GM18868 (cell line): ENCODE results near the gene TNFSF18.
"Not testable (repeated sequence)": the region's sequence is repeated elsewhere in the genome, so short reads cannot be mapped to it uniquely, and the experiment has no call there.

ENCODE experiments used
- ATAC-seq: cut with Tn5 transposase; IDR thresholded peaks from one replicate; pipeline ENCODE4 v1.9.1; 2021; ENCODE audit warnings: mild to moderate bottlenecking, moderate library complexity; ENCODE audit not compliant: unreplicated experiment

Gene TNFSF18

DNA sequence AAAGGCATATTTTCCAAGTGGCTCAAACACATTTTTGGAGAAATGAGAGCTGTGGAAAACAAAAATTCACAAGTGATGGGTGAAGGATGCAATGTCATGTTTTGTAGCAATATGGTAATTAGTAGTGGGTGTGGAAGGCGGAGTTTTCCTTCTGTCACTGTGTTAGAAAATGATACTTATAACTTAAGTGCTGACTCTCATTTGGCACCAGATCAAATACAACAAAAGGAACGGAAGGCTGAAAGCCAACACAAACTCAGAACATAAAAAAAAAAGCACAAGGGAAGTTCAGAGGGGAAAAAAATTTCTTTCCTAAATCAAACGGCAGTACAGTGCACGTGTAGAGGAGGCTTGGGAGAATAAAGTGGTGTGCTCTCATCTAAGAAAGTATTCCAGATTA is at the start of gene TNFSF18:
TNFSF18 (minus strand) TSS at position 77 of the 400 bp plus-strand sequence; CDS start at position 32, 45 bp downstream.
- ATAC-seq = no peak

- ATAC-seq = no peak
These were observed 48.4 kb upstream of the TNFSF18 start for GRCh38 chr1:173099166-173099565.

DNA sequence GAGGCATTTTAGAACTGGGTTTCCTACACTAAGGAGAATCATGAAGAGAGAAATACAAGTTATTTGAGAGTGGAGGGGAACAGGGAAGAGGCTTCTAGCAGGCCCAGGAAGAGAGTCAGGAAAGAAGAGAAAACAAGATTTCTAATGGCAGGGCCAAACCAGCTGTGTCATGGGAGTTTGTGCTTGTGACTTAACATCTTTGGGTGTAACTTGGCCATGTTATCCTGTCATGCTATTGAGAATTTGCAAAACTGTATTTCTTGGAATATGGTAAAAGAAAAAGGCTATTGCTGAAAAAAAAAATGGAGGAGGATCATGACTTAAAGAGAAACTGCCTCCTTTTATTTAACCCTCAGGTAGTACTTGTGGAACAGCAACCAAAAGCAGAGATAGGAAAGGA is 47.4 kb upstream of the TNFSF18 start:
- ATAC-seq = no peak

DNA sequence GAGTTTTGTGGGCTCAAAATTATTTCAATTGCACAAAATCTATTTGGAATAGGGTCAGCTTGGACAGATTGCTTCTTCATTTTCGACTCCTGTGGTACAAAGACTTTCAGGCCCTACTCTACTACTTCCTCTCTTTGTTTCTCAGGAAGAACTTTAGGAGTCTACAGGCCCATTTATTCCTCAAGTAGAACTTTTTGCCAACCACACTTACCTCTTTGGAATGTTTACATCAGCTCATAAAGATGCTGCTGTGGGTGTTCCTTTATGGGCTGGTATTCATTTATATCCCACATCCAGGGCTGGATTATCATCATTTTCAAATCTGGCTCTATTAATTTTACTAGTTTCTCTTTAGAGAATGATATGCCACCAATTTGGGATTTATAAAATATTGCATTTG is 46.3 kb upstream of the TNFSF18 start:
- no peak for ATAC-seq

- no peak for ATAC-seq
These were observed 44.9 kb upstream of the TNFSF18 start for GRCh38 chr1:173095632-173096031.

GRCh38 chr1:173094541-173094940 is 43.8 kb upstream of the TNFSF18 start:
- no peak for ATAC-seq

GRCh38 chr1:173093691-173094445 is 43.1 kb upstream of the TNFSF18 start:
- no peak for ATAC-seq

DNA sequence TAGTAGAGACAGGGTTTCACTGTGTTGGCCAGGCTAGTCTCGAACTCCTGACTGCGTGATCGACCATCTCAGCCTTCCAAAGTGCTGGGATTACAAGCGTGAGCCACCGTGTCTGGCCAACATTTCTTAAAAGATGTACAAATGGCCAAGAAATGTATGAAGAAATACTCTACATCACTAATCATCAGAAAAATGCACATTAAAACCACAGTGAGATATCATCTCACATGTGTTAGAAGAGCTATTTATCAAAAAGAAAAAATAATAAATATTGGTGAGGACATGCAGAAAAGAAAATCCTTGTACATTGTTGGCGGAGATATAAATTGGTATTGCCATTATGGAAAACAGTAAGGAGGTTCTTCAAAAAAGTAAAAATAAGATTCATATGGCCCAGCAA is 33.6 kb upstream of the TNFSF18 start:
- ATAC-seq = no peak

DNA sequence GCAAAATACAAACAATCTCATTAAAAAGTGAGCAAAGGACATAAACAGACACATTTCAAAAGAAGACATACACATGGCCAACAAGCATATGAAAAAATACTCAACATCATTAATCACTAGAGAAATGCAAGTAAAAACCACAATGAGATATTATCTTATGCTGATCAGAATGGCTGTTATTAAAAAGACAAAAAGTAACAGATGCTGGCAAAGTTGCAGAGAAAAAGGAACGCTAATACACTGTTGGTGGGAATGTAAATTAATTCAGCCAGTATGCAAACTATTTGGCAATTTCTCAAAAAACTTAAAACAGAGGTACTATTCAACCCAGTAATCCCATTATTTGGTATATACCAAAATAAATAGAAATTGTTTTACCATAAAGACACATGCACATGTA is 32.2 kb upstream of the TNFSF18 start:
- ATAC-seq = no peak

DNA sequence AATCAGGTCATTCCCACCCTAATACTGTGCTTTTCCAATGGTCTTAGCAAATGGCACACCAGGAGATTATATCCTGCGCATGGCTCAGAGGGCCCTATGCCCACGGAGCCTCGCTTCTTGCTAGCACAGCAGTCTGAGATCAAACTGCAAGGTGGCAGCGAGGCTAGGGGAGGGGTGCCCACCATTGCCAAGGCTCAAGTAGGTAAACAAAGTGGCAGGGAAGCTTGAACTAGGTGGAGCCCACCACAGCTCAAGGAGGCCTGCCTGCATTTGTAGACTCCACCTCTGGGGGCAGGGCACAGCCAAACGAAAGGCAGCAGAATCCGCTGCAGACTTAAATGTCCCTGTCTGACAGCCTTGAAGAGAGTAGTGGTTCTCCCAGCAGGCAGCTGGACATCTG is 23.5 kb upstream of the TNFSF18 start:
- not testable (repeated sequence) for ATAC-seq

DNA sequence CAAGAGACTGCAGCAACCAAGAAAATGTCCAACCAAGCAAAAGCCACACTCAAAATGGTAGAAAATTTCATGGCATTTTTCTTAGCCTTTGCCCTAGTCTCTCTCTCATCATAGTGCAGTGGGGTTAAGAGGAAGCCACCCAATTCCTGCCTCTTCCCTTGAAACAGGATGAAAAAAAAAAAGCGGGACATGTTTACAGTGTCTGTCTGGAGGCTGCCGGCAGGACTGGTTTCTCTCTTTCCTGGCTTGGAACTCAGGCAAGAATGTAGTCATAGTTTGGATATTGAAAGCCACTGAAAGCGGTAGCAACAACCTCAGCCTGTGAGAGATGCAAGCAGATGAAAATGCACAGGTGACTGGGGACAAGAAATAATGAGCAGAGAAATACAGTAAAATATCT is 13.3 kb upstream of the TNFSF18 start:
- no peak for ATAC-seq

DNA sequence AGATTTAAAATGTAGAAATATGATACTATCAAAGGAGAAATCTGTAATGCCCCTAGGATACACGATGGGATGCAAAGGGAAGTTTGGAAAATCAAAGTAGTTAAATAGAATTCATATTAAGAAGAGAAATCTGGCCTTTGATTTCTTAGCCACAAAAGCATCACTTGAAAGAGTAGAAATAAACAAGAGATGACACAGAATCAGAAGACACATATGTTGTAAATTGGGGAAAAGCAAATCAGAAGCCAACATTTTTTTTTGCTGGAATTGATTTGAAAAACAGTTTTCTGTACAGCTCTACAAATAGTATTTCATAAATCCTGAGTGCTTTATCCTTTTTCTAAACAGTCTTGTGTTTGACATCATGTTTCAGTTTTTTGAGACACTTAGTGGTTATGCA is 12.4 kb upstream of the TNFSF18 start:
- no peak for ATAC-seq

DNA sequence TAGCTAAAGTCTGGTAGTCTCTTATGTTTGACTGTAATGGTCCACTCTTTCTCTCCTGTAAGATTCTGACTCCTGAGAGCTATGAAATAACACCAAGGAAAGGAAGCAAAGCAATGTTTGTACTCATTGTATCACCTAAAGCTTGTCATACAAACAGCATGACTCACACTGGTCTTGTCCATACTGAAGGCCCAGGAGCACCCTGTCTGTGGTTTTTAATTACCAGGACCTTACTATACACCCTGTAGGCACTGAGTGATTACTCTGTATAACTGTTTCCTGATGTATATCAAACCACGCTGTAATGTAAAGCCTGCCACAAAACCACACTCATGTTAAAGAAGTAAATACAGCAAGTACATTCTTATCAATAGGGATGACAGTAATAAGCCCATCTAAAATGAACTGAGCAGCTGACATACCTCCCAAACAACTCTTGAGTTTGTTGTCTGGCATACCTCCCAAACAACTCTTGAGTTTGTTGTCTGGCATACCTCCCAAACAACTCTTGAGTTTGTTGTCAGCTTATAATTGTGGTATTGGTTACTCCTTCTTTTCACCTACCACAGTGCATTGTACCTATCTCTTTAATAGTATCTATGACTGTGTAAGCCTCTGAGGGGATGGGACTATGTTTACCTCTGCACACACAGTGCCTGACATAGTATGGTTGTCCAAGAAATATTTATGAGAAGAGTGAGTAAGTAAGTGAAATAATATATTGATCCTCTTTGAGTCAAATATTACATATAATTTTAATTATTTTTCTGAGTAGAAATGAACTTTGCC is 11.6 kb upstream of the TNFSF18 start:
- no peak for ATAC-seq

DNA sequence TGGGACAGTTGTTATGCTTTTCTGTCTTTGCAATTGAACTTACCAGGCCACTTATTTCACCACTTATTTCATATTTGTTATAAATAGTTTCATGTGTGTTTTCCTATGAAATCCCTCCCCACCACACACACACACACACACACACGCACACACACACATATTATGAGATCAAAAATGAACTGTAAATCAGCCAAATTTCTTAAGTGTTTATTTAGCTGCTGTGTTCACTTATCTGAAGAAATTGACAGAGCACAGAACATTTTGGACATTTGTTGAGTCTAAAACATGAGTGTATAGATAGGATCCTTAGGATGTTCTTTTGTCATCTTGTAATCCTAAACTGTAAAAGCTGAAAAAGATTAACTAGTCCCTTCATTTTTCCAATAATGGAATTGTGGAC is 7.8 kb upstream of the TNFSF18 start:
- no peak for ATAC-seq

DNA sequence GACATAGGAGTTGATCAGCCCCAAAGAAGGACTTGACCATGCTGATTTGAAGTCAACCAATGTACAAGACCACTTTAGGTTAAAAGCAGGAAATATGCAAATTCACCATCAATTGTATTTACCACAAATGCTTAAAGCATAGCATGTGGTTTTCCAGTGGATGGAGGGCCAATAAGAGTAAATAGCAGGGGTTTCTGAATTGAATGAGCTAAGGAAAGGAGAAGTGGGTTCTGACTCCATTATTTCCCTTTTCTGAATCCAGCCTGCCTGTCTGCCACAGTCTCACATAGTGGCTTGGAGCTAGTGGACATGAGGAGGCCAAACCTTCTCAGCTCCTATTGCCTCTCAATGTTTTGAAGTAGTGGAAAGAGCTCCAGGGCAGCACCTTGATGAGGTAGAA is 7.2 kb upstream of the TNFSF18 start:
- no peak for ATAC-seq

DNA sequence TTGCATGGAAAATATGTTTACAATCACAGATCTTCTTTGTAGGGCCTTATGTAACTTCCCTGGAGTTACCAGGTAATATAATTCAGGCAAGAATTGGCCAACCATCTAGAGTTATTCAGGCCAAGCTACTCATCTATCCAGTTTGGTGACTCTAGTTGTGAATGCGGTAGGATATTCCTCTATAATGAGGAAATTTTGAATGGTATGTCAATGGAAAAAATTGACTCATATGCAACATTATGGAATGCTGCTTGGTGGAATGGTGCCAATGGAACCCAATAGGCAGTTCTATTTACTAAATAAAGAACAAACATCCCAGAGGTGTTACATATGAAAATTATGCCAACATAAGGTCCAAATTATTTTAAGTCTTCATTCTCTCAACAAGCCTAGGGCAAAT is 5.6 kb upstream of the TNFSF18 start:
- no peak for ATAC-seq

GRCh38 chr1:173052681-173053196 is 2.0 kb upstream of the TNFSF18 start:
- no peak for ATAC-seq

DNA sequence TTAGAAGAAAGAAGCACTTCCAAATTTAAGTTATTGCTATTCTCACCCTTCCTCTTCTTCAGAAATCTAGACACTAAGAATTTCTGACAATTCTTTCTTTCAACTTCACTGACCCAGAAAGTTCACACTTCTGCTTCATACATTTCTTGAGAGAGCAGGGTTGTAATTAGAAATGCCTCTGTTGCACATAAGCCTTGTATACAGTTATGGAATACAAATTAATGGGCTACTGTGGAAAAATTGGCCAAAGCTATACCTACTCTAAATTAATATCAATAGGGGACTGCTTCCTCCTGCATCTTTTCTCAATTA is 1.5 kb downstream of the TNFSF18 start:
- ATAC-seq = no peak

DNA sequence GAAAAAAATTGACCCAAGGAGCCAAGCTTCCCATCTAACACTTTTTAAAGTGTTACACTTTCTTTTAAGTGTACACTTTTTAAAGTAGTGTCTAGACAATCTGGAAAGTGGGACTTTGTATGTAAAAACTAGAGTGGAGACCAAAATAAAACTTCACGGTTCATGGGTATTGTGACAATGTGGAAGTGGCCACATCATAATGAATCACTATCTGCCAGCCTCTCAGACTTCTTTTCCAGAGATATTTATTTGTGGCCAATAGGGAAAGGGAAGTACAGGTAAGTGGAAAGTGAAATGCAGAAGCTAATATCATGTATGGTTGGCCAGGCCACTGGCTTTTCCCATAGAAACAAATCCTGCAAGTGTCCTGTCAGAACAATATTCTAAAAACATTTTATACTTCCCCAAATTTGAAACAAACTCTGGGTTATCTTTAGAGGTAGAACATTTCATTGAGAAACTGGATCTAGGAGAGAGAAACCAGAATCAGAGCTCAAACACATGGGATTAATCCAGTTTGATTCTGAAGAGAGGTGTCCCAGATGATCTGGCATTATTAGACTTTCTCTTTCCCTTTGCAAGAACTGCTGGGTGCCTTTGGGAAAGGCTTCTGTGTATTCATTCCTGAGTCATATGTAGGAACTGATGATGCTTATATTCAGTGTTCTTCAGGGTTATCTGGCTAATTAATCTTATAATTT is 2.0 kb downstream of the TNFSF18 start:
- ATAC-seq = no peak

- no peak for ATAC-seq
These were observed 6.1 kb downstream of the TNFSF18 start for GRCh38 chr1:173044656-173045055.

DNA sequence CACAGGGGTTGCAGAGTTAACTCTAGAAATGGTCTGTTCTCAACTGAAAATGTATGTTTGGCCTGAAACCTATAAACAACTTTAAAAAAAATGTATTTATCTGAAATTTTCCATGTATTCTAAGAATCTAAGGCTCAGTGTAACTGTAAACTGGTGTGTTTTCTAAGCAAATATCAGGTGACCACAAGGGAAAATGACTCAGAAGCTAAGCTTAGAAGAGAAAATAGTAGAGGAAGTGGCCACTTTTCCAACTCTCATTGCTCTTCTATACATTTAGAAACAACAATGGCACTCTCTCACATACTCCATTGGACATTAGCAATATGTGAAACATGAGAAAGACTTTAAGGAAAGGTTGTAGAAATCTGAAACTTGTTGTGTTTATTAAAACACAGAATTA is 7.5 kb downstream of the TNFSF18 start:
- no peak for ATAC-seq

GRCh38 chr1:173042806-173043205 is 7.9 kb downstream of the TNFSF18 start:
- no peak for ATAC-seq
